Neural cell (in vitro differentiated cells): ENCODE results near the gene OR52W1. TPM values are rescaled to one million over a fixed set of nuclear protein-coding genes. Genes with fewer than 3 reads are reported as not detected.

ENCODE experiments used
- H2AFZ ChIP-seq: fragments of 200-600, 300-800 bp; sonication (generic), shearing (Covaris generic); 2 replicates; pipeline ENCODE4 v1.6.0; 2014; ENCODE audit warnings: low read depth, mild to moderate bottlenecking, antibody characterized with exemption, low read length, moderate library complexity
- H3F3A ChIP-seq: fragments of 200-600 bp; shearing (Covaris generic); 2 replicates; pipeline ENCODE4 v1.6.1; 2016; ENCODE audit warnings: mild to moderate bottlenecking, moderate library complexity, mixed read lengths, antibody characterized with exemption, low read length; ENCODE audit not compliant: insufficient read depth, poor library complexity, severe bottlenecking
- H3K27ac ChIP-seq: fragments of 200-600, 300-800 bp; sonication (generic), shearing (Covaris generic); 2 replicates; pipeline ENCODE4 v1.5.1; 2014; ENCODE audit warnings: mild to moderate bottlenecking, low read length, moderate library complexity
- H3K27me3 ChIP-seq: fragments of 300-800, 200-600 bp; sonication (generic), shearing (Covaris generic); 2 replicates; pipeline ENCODE4 v1.6.0; 2014; ENCODE audit warnings: mild to moderate bottlenecking, low read depth, low read length, moderate library complexity; ENCODE audit not compliant: insufficient read depth
- H3K36me3 ChIP-seq: fragments of 300-800, 200-600 bp; sonication (generic), shearing (Covaris generic); 2 replicates; pipeline ENCODE4 v1.5.1; 2014; ENCODE audit warnings: mild to moderate bottlenecking, antibody characterized with exemption, low read length, moderate library complexity; ENCODE audit not compliant: insufficient read depth
- H3K4me2 ChIP-seq: fragments of 300-800, 200-600 bp; sonication (generic), shearing (Covaris generic); 2 replicates; pipeline ENCODE4 v1.6.0; 2014; ENCODE audit warnings: mild to moderate bottlenecking, low read length
- H3K4me3 ChIP-seq: fragments of 300-800, 200-600 bp; sonication (generic), shearing (Covaris generic); 2 replicates; pipeline ENCODE4 v1.5.1; 2014; ENCODE audit warnings: mild to moderate bottlenecking, low read length, moderate library complexity
- H3K79me2 ChIP-seq: fragments of 200-600 bp; shearing (Covaris generic); replicated peaks from 2 replicates; pipeline ENCODE4 v1.6.0; 2014; ENCODE audit warnings: mild to moderate bottlenecking, low read length, moderate library complexity; ENCODE audit not compliant: insufficient read depth
- H3K9ac ChIP-seq: fragments of 300-800, 200-600 bp; sonication (generic), shearing (Covaris generic); 2 replicates; pipeline ENCODE4 v1.6.1; 2016; ENCODE audit warnings: mild to moderate bottlenecking, low read length, mixed read lengths
- H3K9me2 ChIP-seq: fragments of 200-600 bp; shearing (Covaris generic); 2 replicates; pipeline ENCODE4 v1.6.1; 2016; ENCODE audit warnings: mild to moderate bottlenecking, low read length, mixed read lengths; ENCODE audit not compliant: insufficient read depth
- H3K9me3 ChIP-seq: fragments of 200-600, 300-800 bp; sonication (generic), shearing (Covaris generic); 2 replicates; pipeline ENCODE4 v1.6.1; 2016; ENCODE audit warnings: mild to moderate bottlenecking, mixed run types, low read length, moderate library complexity, mixed read lengths
- H4K20me1 ChIP-seq: fragments of 200-600 bp; shearing (Covaris generic); 2 replicates; pipeline ENCODE4 v1.6.1; 2016; ENCODE audit warnings: mild to moderate bottlenecking, mixed run types; ENCODE audit not compliant: insufficient read depth
- EP300 ChIP-seq: fragments of 450-650 bp; conservative IDR thresholded peaks from 2 replicates; pipeline ENCODE4 v1.6.1; 2014; ENCODE audit warnings: antibody characterized with exemption, mild to moderate bottlenecking, moderate library complexity; ENCODE audit not compliant: poor library complexity, severe bottlenecking
- EZH2 ChIP-seq: fragments of 200-600, 300-800 bp; shearing (Covaris generic), sonication (generic); IDR thresholded peaks from 2 replicates; pipeline ENCODE4 v1.6.1; 2014; ENCODE audit warnings: antibody characterized with exemption, low read length, borderline replicate concordance, mild to moderate bottlenecking; ENCODE audit not compliant: insufficient read depth, poor library complexity, severe bottlenecking
- MXI1 ChIP-seq: fragments of 450-650 bp; conservative IDR thresholded peaks from 2 replicates; pipeline ENCODE4 v1.6.1; 2014; ENCODE audit warnings: antibody characterized with exemption, mild to moderate bottlenecking; ENCODE audit not compliant: poor library complexity, severe bottlenecking
- POLR2AphosphoS5 ChIP-seq: IDR thresholded peaks from 2 replicates; pipeline ENCODE4 v1.6.1; 2012
- RAD21 ChIP-seq: fragments of 450-650 bp; conservative IDR thresholded peaks from 2 replicates; pipeline ENCODE4 v1.6.1; 2014; ENCODE audit warnings: antibody characterized with exemption, mild to moderate bottlenecking, moderate library complexity
- SMC3 ChIP-seq: fragments of 450-650 bp; conservative IDR thresholded peaks from 2 replicates; pipeline ENCODE4 v1.6.1; 2014; ENCODE audit warnings: antibody characterized with exemption, mild to moderate bottlenecking, moderate library complexity; ENCODE audit not compliant: poor library complexity
- TAF1 ChIP-seq: IDR thresholded peaks from 2 replicates; pipeline ENCODE4 v1.6.1; 2012; ENCODE audit warnings: low read depth
- polyA plus RNA-seq: library from polyadenylated mRNA; depleted of rRNA; stranded (reverse); fragments of >200 nt; gene quantifications from 2 replicates; pipeline ENCODE4 v1.2.3, GENCODE V29; 2014
- TF ChIP-seq, protein P1 (sequence below): IDR thresholded peaks from 2 replicates; pipeline ENCODE4 v1.6.1; 2012; ENCODE audit warnings: borderline replicate concordance
- TF ChIP-seq, protein P2 (sequence below): fragments of 450-650 bp; IDR thresholded peaks from 2 replicates; pipeline ENCODE4 v1.5.1; 2014; ENCODE audit warnings: antibody characterized with exemption, mild to moderate bottlenecking, moderate library complexity; ENCODE audit not compliant: poor library complexity, severe bottlenecking

The OR52W1 gene
- polyA plus RNA-seq, 1 donor from 2014 or later = not detected

DNA sequence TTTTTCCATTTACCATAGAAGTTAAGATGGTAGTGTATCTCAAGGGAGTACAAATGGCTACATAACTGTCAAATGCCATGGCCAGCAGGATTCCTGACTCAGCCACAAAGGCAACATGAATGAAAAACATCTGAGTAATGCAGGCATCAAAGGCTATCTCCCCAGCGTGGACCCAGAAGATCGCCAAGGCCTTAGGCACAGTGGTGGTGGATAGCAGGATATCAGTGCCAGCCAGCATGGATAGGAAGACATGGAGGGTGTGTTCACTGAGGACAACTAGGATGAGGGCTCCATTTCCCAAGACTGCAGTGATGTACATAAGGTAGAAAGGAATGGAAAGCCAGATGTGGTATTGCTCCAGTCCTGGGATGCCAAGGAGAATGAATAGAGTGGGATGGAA, 46.9 kb upstream of the OR52W1 start:
- H3F3A ChIP-seq = no peaks in the 10 kb centered on the region
- H3K4me3 ChIP-seq = no peak overlapping the region
- no peaks in the 10 kb centered on the region for H3K79me2 ChIP-seq
- H3K4me2 ChIP-seq = no peak overlapping the region
- no peak for TF ChIP-seq MXI1
- TF ChIP-seq RAD21 = no peak
- no peak for TF ChIP-seq TAF1
- TF ChIP-seq EP300 = no peak
- no peak for TF ChIP-seq SMC3
- TF ChIP-seq, protein P1, sequence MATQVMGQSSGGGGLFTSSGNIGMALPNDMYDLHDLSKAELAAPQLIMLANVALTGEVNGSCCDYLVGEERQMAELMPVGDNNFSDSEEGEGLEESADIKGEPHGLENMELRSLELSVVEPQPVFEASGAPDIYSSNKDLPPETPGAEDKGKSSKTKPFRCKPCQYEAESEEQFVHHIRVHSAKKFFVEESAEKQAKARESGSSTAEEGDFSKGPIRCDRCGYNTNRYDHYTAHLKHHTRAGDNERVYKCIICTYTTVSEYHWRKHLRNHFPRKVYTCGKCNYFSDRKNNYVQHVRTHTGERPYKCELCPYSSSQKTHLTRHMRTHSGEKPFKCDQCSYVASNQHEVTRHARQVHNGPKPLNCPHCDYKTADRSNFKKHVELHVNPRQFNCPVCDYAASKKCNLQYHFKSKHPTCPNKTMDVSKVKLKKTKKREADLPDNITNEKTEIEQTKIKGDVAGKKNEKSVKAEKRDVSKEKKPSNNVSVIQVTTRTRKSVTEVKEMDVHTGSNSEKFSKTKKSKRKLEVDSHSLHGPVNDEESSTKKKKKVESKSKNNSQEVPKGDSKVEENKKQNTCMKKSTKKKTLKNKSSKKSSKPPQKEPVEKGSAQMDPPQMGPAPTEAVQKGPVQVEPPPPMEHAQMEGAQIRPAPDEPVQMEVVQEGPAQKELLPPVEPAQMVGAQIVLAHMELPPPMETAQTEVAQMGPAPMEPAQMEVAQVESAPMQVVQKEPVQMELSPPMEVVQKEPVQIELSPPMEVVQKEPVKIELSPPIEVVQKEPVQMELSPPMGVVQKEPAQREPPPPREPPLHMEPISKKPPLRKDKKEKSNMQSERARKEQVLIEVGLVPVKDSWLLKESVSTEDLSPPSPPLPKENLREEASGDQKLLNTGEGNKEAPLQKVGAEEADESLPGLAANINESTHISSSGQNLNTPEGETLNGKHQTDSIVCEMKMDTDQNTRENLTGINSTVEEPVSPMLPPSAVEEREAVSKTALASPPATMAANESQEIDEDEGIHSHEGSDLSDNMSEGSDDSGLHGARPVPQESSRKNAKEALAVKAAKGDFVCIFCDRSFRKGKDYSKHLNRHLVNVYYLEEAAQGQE = no peak
- TF ChIP-seq POLR2AphosphoS5 = no peak
- TF ChIP-seq, protein P2, sequence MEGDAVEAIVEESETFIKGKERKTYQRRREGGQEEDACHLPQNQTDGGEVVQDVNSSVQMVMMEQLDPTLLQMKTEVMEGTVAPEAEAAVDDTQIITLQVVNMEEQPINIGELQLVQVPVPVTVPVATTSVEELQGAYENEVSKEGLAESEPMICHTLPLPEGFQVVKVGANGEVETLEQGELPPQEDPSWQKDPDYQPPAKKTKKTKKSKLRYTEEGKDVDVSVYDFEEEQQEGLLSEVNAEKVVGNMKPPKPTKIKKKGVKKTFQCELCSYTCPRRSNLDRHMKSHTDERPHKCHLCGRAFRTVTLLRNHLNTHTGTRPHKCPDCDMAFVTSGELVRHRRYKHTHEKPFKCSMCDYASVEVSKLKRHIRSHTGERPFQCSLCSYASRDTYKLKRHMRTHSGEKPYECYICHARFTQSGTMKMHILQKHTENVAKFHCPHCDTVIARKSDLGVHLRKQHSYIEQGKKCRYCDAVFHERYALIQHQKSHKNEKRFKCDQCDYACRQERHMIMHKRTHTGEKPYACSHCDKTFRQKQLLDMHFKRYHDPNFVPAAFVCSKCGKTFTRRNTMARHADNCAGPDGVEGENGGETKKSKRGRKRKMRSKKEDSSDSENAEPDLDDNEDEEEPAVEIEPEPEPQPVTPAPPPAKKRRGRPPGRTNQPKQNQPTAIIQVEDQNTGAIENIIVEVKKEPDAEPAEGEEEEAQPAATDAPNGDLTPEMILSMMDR = no peak
- no peak for TF ChIP-seq EZH2
- no peaks in the 10 kb centered on the region for H3K9me2 ChIP-seq
- H3K27ac ChIP-seq = no peak overlapping the region
- H2AFZ ChIP-seq = no peak overlapping the region
- no peaks in the 10 kb centered on the region for H4K20me1 ChIP-seq
- H3K36me3 ChIP-seq = no peaks in the 10 kb centered on the region
- H3K27me3 ChIP-seq = no peaks in the 10 kb centered on the region
- H3K9me3 ChIP-seq = no peaks in the 10 kb centered on the region
- H3K9ac ChIP-seq = no peak overlapping the region

DNA sequence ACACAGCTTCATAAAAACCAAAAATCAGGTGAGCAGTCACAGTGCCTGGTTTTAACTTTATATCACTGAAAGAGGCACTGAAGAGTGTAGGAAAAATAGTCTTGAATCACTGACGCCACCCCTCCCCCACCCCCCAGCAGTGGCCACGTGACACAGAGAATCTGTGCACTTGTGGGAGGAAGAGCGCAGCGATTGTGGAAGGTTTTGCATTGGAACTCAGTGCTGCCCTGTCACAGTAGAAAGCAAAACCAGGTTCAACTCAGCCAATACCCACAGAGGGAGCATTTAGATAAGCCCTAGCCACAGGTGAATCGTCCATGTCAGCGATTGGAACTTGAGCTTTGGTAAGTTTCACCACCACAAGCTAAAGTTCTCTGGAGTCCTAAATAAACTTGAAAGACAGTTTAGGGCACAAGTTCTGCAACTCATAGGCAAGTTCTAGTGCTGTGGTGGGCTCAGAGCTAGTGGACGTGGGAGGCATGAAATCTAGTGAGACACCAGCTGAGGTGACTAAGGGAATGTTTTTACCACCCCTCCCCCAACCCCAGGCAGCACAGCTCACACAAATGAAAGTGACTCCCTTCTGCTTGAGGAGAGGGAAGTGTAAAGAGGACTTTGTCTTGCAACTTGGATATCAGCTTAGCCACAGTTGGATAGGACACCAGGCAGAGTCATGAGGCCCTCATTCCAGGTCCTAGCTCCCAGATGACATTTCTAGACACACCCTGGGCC, 42.2 kb upstream of the OR52W1 start:
- H3K27ac ChIP-seq = no peak overlapping the region
- H3K9ac ChIP-seq = no peak overlapping the region
- no peaks in the 10 kb centered on the region for H3K9me2 ChIP-seq
- no peaks in the 10 kb centered on the region for H3K9me3 ChIP-seq
- H4K20me1 ChIP-seq = no peaks in the 10 kb centered on the region
- H3K27me3 ChIP-seq = no peaks in the 10 kb centered on the region
- H3F3A ChIP-seq = no peaks in the 10 kb centered on the region
- no peak overlapping the region for H2AFZ ChIP-seq
- no peak overlapping the region for H3K4me2 ChIP-seq
- H3K4me3 ChIP-seq = no peak overlapping the region
- no peaks in the 10 kb centered on the region for H3K79me2 ChIP-seq
- TF ChIP-seq, protein P2 = no peak
- no peak for TF ChIP-seq SMC3
- TF ChIP-seq MXI1 = no peak
- TF ChIP-seq EZH2 = no peak
- TF ChIP-seq RAD21 = no peak
- H3K36me3 ChIP-seq = no peaks in the 10 kb centered on the region
